Fibroblast of lung (primary cell): ENCODE results near the gene WWOX.

Source experiments
- EZH2 ChIP-seq: IDR thresholded peaks from 2 replicates; pipeline ENCODE4 v1.5.1; 2012; ENCODE audit warnings: low read length, control low read depth, mild to moderate bottlenecking; ENCODE audit errors: missing control alignments
- TF ChIP-seq, protein P1 (sequence below), 2 donors: IDR thresholded peaks in 1 of 2; conservative IDR thresholded peaks in 1 of 2; 1 replicate in 1 of 2; 2 replicates in 1 of 2; pipeline ENCODE4 v1.5.1; 2011 to 2012; ENCODE audit warnings: low read length in 2 of 2, control low read depth in 1 of 2, inconsistent platforms in 1 of 2, low read depth in 1 of 2, mild to moderate bottlenecking in 1 of 2

GRCh38 chr16:78689536-78689935 lies 590.1 kb downstream of the WWOX start:
- no peak for TF ChIP-seq EZH2
- TF ChIP-seq, protein P1, sequence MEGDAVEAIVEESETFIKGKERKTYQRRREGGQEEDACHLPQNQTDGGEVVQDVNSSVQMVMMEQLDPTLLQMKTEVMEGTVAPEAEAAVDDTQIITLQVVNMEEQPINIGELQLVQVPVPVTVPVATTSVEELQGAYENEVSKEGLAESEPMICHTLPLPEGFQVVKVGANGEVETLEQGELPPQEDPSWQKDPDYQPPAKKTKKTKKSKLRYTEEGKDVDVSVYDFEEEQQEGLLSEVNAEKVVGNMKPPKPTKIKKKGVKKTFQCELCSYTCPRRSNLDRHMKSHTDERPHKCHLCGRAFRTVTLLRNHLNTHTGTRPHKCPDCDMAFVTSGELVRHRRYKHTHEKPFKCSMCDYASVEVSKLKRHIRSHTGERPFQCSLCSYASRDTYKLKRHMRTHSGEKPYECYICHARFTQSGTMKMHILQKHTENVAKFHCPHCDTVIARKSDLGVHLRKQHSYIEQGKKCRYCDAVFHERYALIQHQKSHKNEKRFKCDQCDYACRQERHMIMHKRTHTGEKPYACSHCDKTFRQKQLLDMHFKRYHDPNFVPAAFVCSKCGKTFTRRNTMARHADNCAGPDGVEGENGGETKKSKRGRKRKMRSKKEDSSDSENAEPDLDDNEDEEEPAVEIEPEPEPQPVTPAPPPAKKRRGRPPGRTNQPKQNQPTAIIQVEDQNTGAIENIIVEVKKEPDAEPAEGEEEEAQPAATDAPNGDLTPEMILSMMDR (conservative IDR thresholded peaks at IDR 0.05 in 1 of 2, IDR thresholded peaks at IDR 0.05 in 1 of 2; ENCODE audit: low read depth in 1 of 2, low read length in 2 of 2) = no peak
